SK-N-SH (cell line): ENCODE measurements around the gene SLC26A2. TPM values are rescaled to one million over a fixed set of nuclear protein-coding genes. Genes with fewer than 3 reads are reported as not detected.

ENCODE experiments used
- CTCF ChIA-PET: fragments of 300-600, 350-600 bp; formaldehyde crosslinking; extraction: SDS; loops from one replicate; lab custom pipeline; 2021; lab: Yijun Ruan, JAX
- POLR2A ChIA-PET: fragments of 350-600 bp; sonication (Branson Sonifier 250); formaldehyde crosslinking; extraction: SDS; loops from one replicate; lab custom pipeline; 2020; ENCODE audit warnings: antibody characterized with exemption, inconsistent platforms; lab: Yijun Ruan, JAX
- DNase-seq: peaks from one replicate; pipeline ENCODE4 v3.0.0; 2012
- H2AFZ ChIP-seq: fragments of 200-600 bp; sonication (generic); 2 replicates; pipeline ENCODE4 v1.8.1; 2016; ENCODE audit warnings: antibody characterized with exemption, mild to moderate bottlenecking, low read depth
- H3F3A ChIP-seq: fragments of 200-600 bp; sonication (generic); replicated peaks from 2 replicates; pipeline ENCODE3; 2016; ENCODE audit warnings: antibody characterized with exemption, mild to moderate bottlenecking; ENCODE audit not compliant: insufficient read depth
- H3K27ac ChIP-seq, 2 experiments: fragments of 200-500 bp in 1 of 2; fragments of 200-600 bp in 1 of 2; sonication (Bioruptor generic) in 1 of 2; sonication (generic), shearing (Covaris generic) in 1 of 2; 2 replicates each; pipeline versions ENCODE4 v1.5.1 to v1.6.1; 2014 to 2016; ENCODE audit warnings: low read depth in 2 of 2, inconsistent platforms in 1 of 2, low read length in 1 of 2, mild to moderate bottlenecking in 1 of 2, mixed read lengths in 1 of 2
- H3K27me3 ChIP-seq: fragments of 200-600 bp; sonication (generic), shearing (Covaris generic); 2 replicates; pipeline ENCODE4 v1.6.1; 2016; ENCODE audit warnings: mixed run types; ENCODE audit not compliant: insufficient read depth
- H3K36me3 ChIP-seq, 2 experiments: fragments of 200-500 bp in 1 of 2; fragments of 200-600 bp in 1 of 2; sonication (Bioruptor generic) in 1 of 2; sonication (generic) in 1 of 2; replicated peaks in 1 of 2; 2 replicates each; pipeline versions ENCODE3 to v1.5.1; 2014 to 2016; ENCODE audit warnings: low read length in 1 of 2, mild to moderate bottlenecking in 1 of 2; ENCODE audit not compliant: insufficient read depth in 2 of 2, control insufficient read depth in 1 of 2
- H3K4me1 ChIP-seq, 2 experiments: fragments of 200-500 bp in 1 of 2; fragments of 200-600 bp in 1 of 2; sonication (Bioruptor generic) in 1 of 2; sonication (generic), shearing (Covaris generic) in 1 of 2; 2 replicates each; pipeline versions ENCODE4 v1.5.1 to v1.6.1; 2014 to 2016; ENCODE audit warnings: low read depth in 1 of 2, low read length in 1 of 2, mixed run types in 1 of 2; ENCODE audit not compliant: insufficient read depth in 2 of 2, control insufficient read depth in 1 of 2
- H3K4me2 ChIP-seq: fragments of 200-600 bp; sonication (generic), shearing (Covaris generic); 2 replicates; pipeline ENCODE4 v1.6.1; 2017; ENCODE audit warnings: mixed run types
- H3K4me3 ChIP-seq, 2 experiments: fragments of 200-500 bp in 1 of 2; fragments of 200-600 bp in 1 of 2; sonication (Bioruptor generic) in 1 of 2; sonication (generic), shearing (Covaris generic) in 1 of 2; 2 replicates each; pipeline versions ENCODE4 v1.5.1 to v1.8.1; 2014 to 2016; ENCODE audit warnings: low read depth in 2 of 2, inconsistent platforms in 1 of 2, low read length in 1 of 2, mild to moderate bottlenecking in 1 of 2, mixed read lengths in 1 of 2, moderate library complexity in 1 of 2
- H3K79me2 ChIP-seq: fragments of 200-600 bp; sonication (generic); 2 replicates; pipeline ENCODE4 v1.8.1; 2017; ENCODE audit warnings: mild to moderate bottlenecking; ENCODE audit not compliant: insufficient read depth
- H3K9ac ChIP-seq: fragments of 200-600 bp; sonication (generic); 2 replicates; pipeline ENCODE4 v1.6.1; 2017; ENCODE audit warnings: mixed run types
- H3K9me2 ChIP-seq: fragments of 200-600 bp; sonication (generic); 2 replicates; pipeline ENCODE4 v1.6.1; 2017; ENCODE audit warnings: mixed run types
- H3K9me3 ChIP-seq: fragments of 200-600 bp; sonication (generic); 2 replicates; pipeline ENCODE4 v1.6.1; 2017; ENCODE audit warnings: mixed run types, mild to moderate bottlenecking, moderate library complexity
- H4K20me1 ChIP-seq: fragments of 200-600 bp; sonication (generic); 2 replicates; pipeline ENCODE4 v1.6.1; 2017; ENCODE audit warnings: mild to moderate bottlenecking, mixed run types; ENCODE audit not compliant: insufficient read depth
- CHD2 ChIP-seq: fragments of 150-350 bp; IDR thresholded peaks from 2 replicates; pipeline ENCODE4 v1.6.1; 2018; ENCODE audit warnings: low read length; ENCODE audit not compliant: partially characterized antibody
- ELF1 ChIP-seq: IDR thresholded peaks from 2 replicates; pipeline ENCODE4 v1.4.0; 2012
- EP300 ChIP-seq, 2 experiments: IDR thresholded peaks; 2 replicates each; pipeline versions ENCODE4 v1.4.0 to v1.6.1; 2012; ENCODE audit warnings: borderline replicate concordance in 1 of 2, low read depth in 1 of 2, low read length in 1 of 2
- FOSL2 ChIP-seq: IDR thresholded peaks from 2 replicates; pipeline ENCODE4 v1.4.0; 2012; ENCODE audit warnings: low read depth, mild to moderate bottlenecking, moderate library complexity, borderline replicate concordance
- FOXJ3 ChIP-seq: sonication (generic); formaldehyde crosslinking; IDR thresholded peaks from 2 replicates; pipeline ENCODE4 v1.5.1; 2020; ENCODE audit warnings: mild to moderate bottlenecking, missing genetic modification reagents
- FOXM1 ChIP-seq: IDR thresholded peaks from 2 replicates; pipeline ENCODE4 v1.4.0; 2012; ENCODE audit warnings: low read depth, mild to moderate bottlenecking
- GATA2 ChIP-seq: sonication (generic); formaldehyde crosslinking; IDR thresholded peaks from 2 replicates; pipeline ENCODE4 v1.5.0; 2020; ENCODE audit warnings: mild to moderate bottlenecking, missing genetic modification reagents
- MEF2A ChIP-seq: IDR thresholded peaks from 2 replicates; pipeline ENCODE4 v1.4.0; 2012; ENCODE audit warnings: low read depth, borderline replicate concordance
- POLR2AphosphoS5 ChIP-seq: IDR thresholded peaks from 2 replicates; pipeline ENCODE4 v1.6.1; 2012; ENCODE audit warnings: low read depth, low read length
- RAD21 ChIP-seq: IDR thresholded peaks from 2 replicates; pipeline ENCODE4 v1.6.1; 2012; ENCODE audit warnings: mild to moderate bottlenecking, low read length
- RCOR1 ChIP-seq: fragments of 150-350 bp; IDR thresholded peaks from 2 replicates; pipeline ENCODE4 v1.6.1; 2017; ENCODE audit warnings: antibody characterized with exemption, low read length
- SIN3A ChIP-seq: IDR thresholded peaks from 2 replicates; pipeline ENCODE4 v1.6.1; 2012; ENCODE audit warnings: low read depth, mild to moderate bottlenecking, low read length, moderate library complexity, borderline replicate concordance
- TCF12 ChIP-seq: IDR thresholded peaks from 2 replicates; pipeline ENCODE4 v1.4.0; 2012
- TEAD4 ChIP-seq: IDR thresholded peaks from 2 replicates; pipeline ENCODE4 v1.4.0; 2012; ENCODE audit warnings: mild to moderate bottlenecking, borderline replicate concordance; ENCODE audit not compliant: insufficient read depth
- YY1 ChIP-seq: IDR thresholded peaks from 2 replicates; pipeline ENCODE4 v1.4.0; 2012; ENCODE audit warnings: low read depth, mild to moderate bottlenecking
- WGBS: methylation state at CpG from one replicate; pipeline ENCODE4 v1.1.6; 2017; ENCODE audit warnings: low lambda C conversion rate; 5-methylcytosine and 5-hydroxymethylcytosine counted together
- polyA plus RNA-seq, 3 experiments: library from polyadenylated mRNA; depleted of rRNA; stranded (reverse); fragments of >200 nt; gene quantifications; 2 replicates each; pipeline ENCODE4 v1.2.3, GENCODE V29; 2012
- TF ChIP-seq, protein P1 (sequence below): IDR thresholded peaks from 2 replicates; pipeline ENCODE4 v1.6.1; 2012; ENCODE audit warnings: mild to moderate bottlenecking, low read depth, low read length, moderate library complexity
- TF ChIP-seq, protein P2 (sequence below): fragments of 150-350 bp; IDR thresholded peaks from 2 replicates; pipeline ENCODE4 v1.6.1; 2017; ENCODE audit warnings: antibody characterized with exemption, low read length, low read depth, borderline replicate concordance
- TF ChIP-seq, protein P3 (sequence below): fragments of 150-350 bp; IDR thresholded peaks from 2 replicates; pipeline ENCODE4 v1.6.1; 2016; ENCODE audit warnings: mild to moderate bottlenecking, low read depth, low read length
- TF ChIP-seq, protein P4 (sequence below): IDR thresholded peaks from 2 replicates; pipeline ENCODE4; 2012
- TF ChIP-seq, protein P5 (sequence below): IDR thresholded peaks from 2 replicates; pipeline ENCODE4 v1.4.0; 2012; ENCODE audit warnings: low read depth, borderline replicate concordance
- TF ChIP-seq, protein P6 (sequence below): IDR thresholded peaks from 2 replicates; pipeline ENCODE4 v1.4.0; 2012; ENCODE audit warnings: low read depth, borderline replicate concordance

Gene SLC26A2
- polyA plus RNA-seq (2012; rRNA removed), result 1.3 and 1.9 TPM in 2 replicates
- polyA plus RNA-seq (2012; cell fraction: cytosol; rRNA removed), result 2.0 TPM in 2 replicates
- polyA plus RNA-seq (2012; cell fraction: nucleus; rRNA removed), result 0.89 and 1.7 TPM in 2 replicates

DNA sequence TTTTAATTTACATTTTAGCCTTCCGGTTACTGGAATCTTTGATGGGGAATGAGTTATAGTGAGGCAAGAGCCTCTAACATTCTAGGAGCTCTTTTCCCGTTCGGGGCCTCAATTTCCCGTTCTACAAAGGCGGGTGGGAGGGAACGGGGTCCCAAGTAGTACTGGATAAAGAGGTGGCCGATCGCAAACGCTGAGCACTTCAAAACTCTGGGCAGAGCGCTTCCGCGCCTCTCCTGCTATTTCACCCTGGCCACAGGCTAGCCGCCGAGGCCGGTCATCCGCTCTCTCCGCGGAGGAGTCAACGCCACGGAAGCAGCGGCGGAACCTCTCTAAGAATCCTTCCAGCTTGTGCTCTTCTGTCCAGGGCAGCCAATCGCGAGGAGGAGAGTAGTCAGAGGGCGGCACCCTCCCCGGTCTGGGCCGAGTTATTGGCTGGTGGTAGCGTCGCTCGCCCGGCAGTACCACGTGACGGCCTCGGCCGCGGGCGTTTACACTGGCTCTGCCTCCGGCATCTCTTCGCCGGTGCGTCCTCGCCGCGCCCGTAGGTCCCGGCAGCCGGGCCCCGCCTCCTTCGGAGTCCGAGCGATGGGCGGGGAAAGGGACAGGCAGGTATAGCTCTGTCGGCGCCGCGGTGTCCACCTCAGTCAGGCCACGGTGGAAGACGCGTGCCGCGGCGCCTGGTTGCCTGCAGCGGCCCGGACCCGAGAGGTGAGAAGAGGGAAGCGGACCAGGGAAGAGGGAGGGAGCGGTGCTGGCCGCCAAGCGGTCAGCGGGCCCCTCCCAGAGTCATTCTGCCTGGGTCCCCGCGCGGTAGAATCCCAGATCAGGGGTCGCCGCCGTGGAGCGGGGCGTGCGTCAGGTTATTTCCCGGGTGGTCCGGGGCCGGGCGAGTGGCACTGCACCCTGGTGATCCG is at the start of gene SLC26A2:
TSS of gene SLC26A2 (plus strand) at position 487 of the 914 bp plus-strand sequence. CDS start 16,895 bp downstream, outside the sequence.
- DNase-seq, result peak; percentile 96
- peaks cover 17% of the 10 kb centered on the region for H3F3A ChIP-seq
- H3K4me2 ChIP-seq, result peak within 1 kb of the TSS; percentile 85
- H3K9me3 ChIP-seq, result no peaks in the 10 kb centered on the region
- H3K9ac ChIP-seq, result peak within 1 kb of the TSS; percentile 70
- no peaks in the 10 kb centered on the region for H3K36me3 ChIP-seq
- peak within 1 kb of the TSS; percentile 73 to 77 for H3K4me3 ChIP-seq
- CTCF ChIA-PET, result interaction anchor here (0.9 to 12.1 kb wide), 13 partner anchors 9 to 126 kb away, joined by 3 to 244 read pairs (median 7); no protein-coding TSS in a partner anchor
- H3K9me2 ChIP-seq, result no peaks in the 10 kb centered on the region
- 1% methylated on average over 20 of the region's 84 CpGs for WGBS
- H3K4me1 ChIP-seq, result peaks cover 10 to 12% of the 10 kb centered on the region in 2 experiments; a peak in 3 of 4 replicates
- peak within 1 kb of the TSS; percentile 87 to 94 for H3K27ac ChIP-seq
- no peaks in the 10 kb centered on the region for H3K27me3 ChIP-seq
- peak within 1 kb of the TSS; percentile 93 for H2AFZ ChIP-seq
- peaks cover 8% of the 10 kb centered on the region; the same call in 1 of the 2 replicates for H3K79me2 ChIP-seq
- POLR2A ChIA-PET, result interaction anchor here (1.0 kb wide), 1 partner anchor 9 kb away, joined by 3 read pairs; no protein-coding TSS in a partner anchor
- no peaks in the 10 kb centered on the region for H4K20me1 ChIP-seq
- peak; percentile 99 for TF ChIP-seq POLR2AphosphoS5
- TF ChIP-seq, protein P1, sequence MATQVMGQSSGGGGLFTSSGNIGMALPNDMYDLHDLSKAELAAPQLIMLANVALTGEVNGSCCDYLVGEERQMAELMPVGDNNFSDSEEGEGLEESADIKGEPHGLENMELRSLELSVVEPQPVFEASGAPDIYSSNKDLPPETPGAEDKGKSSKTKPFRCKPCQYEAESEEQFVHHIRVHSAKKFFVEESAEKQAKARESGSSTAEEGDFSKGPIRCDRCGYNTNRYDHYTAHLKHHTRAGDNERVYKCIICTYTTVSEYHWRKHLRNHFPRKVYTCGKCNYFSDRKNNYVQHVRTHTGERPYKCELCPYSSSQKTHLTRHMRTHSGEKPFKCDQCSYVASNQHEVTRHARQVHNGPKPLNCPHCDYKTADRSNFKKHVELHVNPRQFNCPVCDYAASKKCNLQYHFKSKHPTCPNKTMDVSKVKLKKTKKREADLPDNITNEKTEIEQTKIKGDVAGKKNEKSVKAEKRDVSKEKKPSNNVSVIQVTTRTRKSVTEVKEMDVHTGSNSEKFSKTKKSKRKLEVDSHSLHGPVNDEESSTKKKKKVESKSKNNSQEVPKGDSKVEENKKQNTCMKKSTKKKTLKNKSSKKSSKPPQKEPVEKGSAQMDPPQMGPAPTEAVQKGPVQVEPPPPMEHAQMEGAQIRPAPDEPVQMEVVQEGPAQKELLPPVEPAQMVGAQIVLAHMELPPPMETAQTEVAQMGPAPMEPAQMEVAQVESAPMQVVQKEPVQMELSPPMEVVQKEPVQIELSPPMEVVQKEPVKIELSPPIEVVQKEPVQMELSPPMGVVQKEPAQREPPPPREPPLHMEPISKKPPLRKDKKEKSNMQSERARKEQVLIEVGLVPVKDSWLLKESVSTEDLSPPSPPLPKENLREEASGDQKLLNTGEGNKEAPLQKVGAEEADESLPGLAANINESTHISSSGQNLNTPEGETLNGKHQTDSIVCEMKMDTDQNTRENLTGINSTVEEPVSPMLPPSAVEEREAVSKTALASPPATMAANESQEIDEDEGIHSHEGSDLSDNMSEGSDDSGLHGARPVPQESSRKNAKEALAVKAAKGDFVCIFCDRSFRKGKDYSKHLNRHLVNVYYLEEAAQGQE, result no peak
- no peak for TF ChIP-seq MEF2A
- TF ChIP-seq RAD21, result no peak
- TF ChIP-seq, protein P2, sequence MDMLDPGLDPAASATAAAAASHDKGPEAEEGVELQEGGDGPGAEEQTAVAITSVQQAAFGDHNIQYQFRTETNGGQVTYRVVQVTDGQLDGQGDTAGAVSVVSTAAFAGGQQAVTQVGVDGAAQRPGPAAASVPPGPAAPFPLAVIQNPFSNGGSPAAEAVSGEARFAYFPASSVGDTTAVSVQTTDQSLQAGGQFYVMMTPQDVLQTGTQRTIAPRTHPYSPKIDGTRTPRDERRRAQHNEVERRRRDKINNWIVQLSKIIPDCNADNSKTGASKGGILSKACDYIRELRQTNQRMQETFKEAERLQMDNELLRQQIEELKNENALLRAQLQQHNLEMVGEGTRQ, result peak; percentile 89
- no peak for TF ChIP-seq FOSL2
- 0 out of 2 replicates have a peak, but pooled peaks have one; percentile 56 for TF ChIP-seq RCOR1
- TF ChIP-seq, protein P3, sequence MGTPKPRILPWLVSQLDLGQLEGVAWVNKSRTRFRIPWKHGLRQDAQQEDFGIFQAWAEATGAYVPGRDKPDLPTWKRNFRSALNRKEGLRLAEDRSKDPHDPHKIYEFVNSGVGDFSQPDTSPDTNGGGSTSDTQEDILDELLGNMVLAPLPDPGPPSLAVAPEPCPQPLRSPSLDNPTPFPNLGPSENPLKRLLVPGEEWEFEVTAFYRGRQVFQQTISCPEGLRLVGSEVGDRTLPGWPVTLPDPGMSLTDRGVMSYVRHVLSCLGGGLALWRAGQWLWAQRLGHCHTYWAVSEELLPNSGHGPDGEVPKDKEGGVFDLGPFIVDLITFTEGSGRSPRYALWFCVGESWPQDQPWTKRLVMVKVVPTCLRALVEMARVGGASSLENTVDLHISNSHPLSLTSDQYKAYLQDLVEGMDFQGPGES, result peak; percentile 77
- 0 out of 2 replicates have a peak, but pooled peaks have one; percentile 46 for TF ChIP-seq FOXJ3 (CRISPR knock-in tag)
- peak; percentile 60; the same call in 1 of the 2 replicates for TF ChIP-seq SIN3A
- TF ChIP-seq FOXM1, result no peak
- TF ChIP-seq TEAD4, result no peak
- TF ChIP-seq ELF1, result peak; percentile 59
- TF ChIP-seq, protein P4, sequence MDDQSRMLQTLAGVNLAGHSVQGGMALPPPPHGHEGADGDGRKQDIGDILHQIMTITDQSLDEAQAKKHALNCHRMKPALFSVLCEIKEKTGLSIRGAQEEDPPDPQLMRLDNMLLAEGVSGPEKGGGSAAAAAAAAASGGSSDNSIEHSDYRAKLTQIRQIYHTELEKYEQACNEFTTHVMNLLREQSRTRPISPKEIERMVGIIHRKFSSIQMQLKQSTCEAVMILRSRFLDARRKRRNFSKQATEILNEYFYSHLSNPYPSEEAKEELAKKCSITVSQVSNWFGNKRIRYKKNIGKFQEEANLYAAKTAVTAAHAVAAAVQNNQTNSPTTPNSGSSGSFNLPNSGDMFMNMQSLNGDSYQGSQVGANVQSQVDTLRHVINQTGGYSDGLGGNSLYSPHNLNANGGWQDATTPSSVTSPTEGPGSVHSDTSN, result peak; percentile 100
- TF ChIP-seq, protein P5, sequence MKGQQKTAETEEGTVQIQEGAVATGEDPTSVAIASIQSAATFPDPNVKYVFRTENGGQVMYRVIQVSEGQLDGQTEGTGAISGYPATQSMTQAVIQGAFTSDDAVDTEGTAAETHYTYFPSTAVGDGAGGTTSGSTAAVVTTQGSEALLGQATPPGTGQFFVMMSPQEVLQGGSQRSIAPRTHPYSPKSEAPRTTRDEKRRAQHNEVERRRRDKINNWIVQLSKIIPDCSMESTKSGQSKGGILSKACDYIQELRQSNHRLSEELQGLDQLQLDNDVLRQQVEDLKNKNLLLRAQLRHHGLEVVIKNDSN, result peak; percentile 99
- TF ChIP-seq CHD2, result peak; percentile 85
- TF ChIP-seq YY1, result 0 out of 2 replicates have a peak, but pooled peaks have one; percentile 27
- TF ChIP-seq, protein P6, sequence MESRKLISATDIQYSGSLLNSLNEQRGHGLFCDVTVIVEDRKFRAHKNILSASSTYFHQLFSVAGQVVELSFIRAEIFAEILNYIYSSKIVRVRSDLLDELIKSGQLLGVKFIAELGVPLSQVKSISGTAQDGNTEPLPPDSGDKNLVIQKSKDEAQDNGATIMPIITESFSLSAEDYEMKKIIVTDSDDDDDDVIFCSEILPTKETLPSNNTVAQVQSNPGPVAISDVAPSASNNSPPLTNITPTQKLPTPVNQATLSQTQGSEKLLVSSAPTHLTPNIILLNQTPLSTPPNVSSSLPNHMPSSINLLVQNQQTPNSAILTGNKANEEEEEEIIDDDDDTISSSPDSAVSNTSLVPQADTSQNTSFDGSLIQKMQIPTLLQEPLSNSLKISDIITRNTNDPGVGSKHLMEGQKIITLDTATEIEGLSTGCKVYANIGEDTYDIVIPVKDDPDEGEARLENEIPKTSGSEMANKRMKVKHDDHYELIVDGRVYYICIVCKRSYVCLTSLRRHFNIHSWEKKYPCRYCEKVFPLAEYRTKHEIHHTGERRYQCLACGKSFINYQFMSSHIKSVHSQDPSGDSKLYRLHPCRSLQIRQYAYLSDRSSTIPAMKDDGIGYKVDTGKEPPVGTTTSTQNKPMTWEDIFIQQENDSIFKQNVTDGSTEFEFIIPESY, result no peak
- TF ChIP-seq GATA2 (CRISPR knock-in tag), result no peak
- TF ChIP-seq TCF12, result 0 out of 2 replicates have a peak, but pooled peaks have one; percentile 8
- TF ChIP-seq EP300 (IDR thresholded peaks at IDR 0.05; ENCODE audit: borderline replicate concordance in 1 of 2, low read depth in 1 of 2, low read length in 1 of 2), result peak in 1 of 2 experiments; percentile 22; a peak in 1 of 4 replicates
